IPS DF 6.9 (cell line): ENCODE data around the gene SRGAP2B.
"Not testable (repeated sequence)": the region's sequence is repeated elsewhere in the genome, so short reads cannot be mapped to it uniquely, and the experiment has no call there.

ENCODE experiments used
- DNase-seq: peaks from one replicate; pipeline ENCODE4 v3.0.0-alpha.2; 2013; ENCODE audit warnings: low read depth, low spot score
- H3K27ac ChIP-seq: one replicate; pipeline ENCODE4 v1.5.1; 2013; ENCODE audit warnings: low read length, control low read depth
- H3K27me3 ChIP-seq: 2 replicates; pipeline ENCODE4 v1.6.1; 2013; ENCODE audit warnings: mild to moderate bottlenecking, low read length; ENCODE audit not compliant: control insufficient read depth, insufficient read depth
- H3K36me3 ChIP-seq: 2 replicates; pipeline ENCODE4 v1.6.1; 2013; ENCODE audit warnings: low read length; ENCODE audit not compliant: control insufficient read depth, insufficient read depth
- H3K4me1 ChIP-seq: 2 replicates; pipeline ENCODE4 v1.6.1; 2013; ENCODE audit warnings: low read length; ENCODE audit not compliant: control insufficient read depth, insufficient read depth
- H3K4me3 ChIP-seq: 2 replicates; pipeline ENCODE4 v1.5.1; 2013; ENCODE audit warnings: mild to moderate bottlenecking, low read length
- H3K9me3 ChIP-seq: 2 replicates; pipeline ENCODE4 v1.6.1; 2013; ENCODE audit warnings: low read length, inconsistent platforms; ENCODE audit not compliant: control insufficient read depth, insufficient read depth
- WGBS: extraction: QIAGEN DNeasy Blood & Tissue Kit; methylation state at CpG from one replicate; pipeline ENCODE4 v1.1.7; 2013; ENCODE audit warnings: mixed read lengths, missing lambda C conversion rate; ENCODE audit not compliant: insufficient read length, insufficient coverage; 5-methylcytosine and 5-hydroxymethylcytosine counted together

SRGAP2B gene

DNA sequence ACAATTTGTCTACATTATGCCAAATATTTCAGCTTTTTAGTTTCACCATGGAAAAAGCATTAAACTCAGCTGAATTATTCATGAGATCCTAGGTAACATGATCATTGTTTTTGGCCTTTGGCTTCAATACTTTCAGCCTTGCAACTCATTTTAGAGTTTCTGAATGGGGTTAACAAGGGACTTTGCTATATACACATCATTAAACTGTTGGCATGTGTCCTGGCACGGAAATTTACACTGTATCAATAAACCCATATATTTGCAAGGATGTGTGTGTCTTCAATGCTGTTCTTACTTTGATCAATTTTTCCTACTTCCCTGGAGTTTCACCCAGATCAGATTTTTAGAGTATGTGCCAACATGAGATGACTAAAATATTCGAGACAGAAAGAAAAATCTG is 61.6 kb downstream of the SRGAP2B start:
- H3K9me3 ChIP-seq, H3K27ac ChIP-seq, H3K4me1 ChIP-seq, H3K36me3 ChIP-seq, H3K27me3 ChIP-seq, DNase-seq, H3K4me3 ChIP-seq: not testable (repeated sequence)
- WGBS: no CpG with 5 or more reads among the region's 2 CpGs

- WGBS: no CpG with 5 or more reads among the region's 4 CpGs
- not testable (repeated sequence) for H3K4me1 ChIP-seq, H3K36me3 ChIP-seq, H3K9me3 ChIP-seq, H3K4me3 ChIP-seq, H3K27ac ChIP-seq, DNase-seq, H3K27me3 ChIP-seq
Measured at GRCh38 chr1:145027251-145027650, 67.9 kb downstream of the SRGAP2B start.

DNA sequence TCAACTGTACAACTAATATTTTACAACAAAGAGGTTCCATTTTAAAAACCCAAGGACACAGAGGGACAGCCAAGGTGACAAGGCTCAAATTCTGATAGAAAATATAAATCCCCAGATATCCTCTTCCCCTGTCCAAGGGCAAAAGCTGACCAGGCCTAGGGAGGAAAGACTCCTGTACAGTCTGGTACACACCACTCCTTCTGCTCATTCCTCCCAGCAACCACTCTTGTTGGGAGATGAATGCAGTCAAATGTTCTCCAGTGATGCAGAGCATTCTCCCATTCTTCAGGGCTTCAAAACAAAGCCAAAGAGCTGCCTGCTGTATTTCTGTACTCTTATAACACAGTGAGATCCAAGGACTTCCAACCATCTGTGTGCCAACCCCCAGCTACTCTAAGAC is 69.8 kb downstream of the SRGAP2B start:
- DNase-seq, H3K9me3 ChIP-seq, H3K27ac ChIP-seq, H3K4me3 ChIP-seq, H3K4me1 ChIP-seq, H3K36me3 ChIP-seq, H3K27me3 ChIP-seq: not testable (repeated sequence)

- WGBS: no CpG with 5 or more reads among the region's 2 CpGs
- not testable (repeated sequence) for H3K27me3 ChIP-seq, H3K9me3 ChIP-seq, DNase-seq, H3K4me1 ChIP-seq, H3K36me3 ChIP-seq, H3K27ac ChIP-seq, H3K4me3 ChIP-seq
Measured at GRCh38 chr1:145022259-145022658, 72.9 kb downstream of the SRGAP2B start.

DNA sequence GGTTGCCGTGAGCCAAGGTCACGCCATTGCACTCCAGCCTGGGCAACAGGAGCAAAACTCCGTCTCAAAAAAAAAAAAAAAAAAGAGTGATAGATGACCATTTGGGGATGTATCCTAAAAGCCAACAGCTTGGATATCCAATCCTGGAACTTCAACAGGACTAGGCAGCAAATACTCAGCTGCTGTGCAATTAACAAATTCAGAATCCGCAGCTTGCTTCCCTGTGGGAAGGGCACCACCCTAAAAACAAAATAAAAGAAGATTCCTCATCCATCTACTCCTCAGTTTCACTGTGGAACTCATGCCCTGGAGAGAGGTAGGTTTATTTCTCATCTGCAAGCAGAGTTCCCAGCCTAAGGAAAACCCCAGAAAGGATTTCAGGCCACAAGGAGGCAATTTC is 73.4 kb downstream of the SRGAP2B start:
- DNase-seq, H3K27me3 ChIP-seq, H3K4me3 ChIP-seq, H3K36me3 ChIP-seq, H3K4me1 ChIP-seq, H3K27ac ChIP-seq, H3K9me3 ChIP-seq: not testable (repeated sequence)
- WGBS: no CpG with 5 or more reads among the region's 4 CpGs

DNA sequence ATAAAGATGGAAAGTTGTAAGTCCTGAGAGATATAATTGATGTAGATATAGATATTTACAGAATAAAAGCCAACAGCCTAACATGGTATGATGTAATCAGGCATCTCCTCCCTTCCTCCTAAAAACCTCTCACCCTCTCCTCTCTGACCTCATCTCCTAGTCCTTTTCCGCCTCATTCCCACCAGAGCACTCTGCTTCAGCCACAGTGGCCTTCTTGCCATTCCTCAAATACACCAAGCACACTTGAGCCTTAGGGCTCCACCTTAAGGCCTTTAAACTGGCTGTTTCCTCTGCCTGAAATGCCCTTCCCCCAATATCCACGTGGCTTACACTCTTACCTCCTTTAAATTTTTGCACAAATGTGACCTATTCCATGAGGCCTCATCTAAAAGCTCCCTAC is 75.4 kb downstream of the SRGAP2B start:
- WGBS: no CpG with 5 or more reads among the region's 2 CpGs
- not testable (repeated sequence) for H3K27me3 ChIP-seq, H3K4me3 ChIP-seq, H3K27ac ChIP-seq, DNase-seq, H3K9me3 ChIP-seq, H3K4me1 ChIP-seq, H3K36me3 ChIP-seq

DNA sequence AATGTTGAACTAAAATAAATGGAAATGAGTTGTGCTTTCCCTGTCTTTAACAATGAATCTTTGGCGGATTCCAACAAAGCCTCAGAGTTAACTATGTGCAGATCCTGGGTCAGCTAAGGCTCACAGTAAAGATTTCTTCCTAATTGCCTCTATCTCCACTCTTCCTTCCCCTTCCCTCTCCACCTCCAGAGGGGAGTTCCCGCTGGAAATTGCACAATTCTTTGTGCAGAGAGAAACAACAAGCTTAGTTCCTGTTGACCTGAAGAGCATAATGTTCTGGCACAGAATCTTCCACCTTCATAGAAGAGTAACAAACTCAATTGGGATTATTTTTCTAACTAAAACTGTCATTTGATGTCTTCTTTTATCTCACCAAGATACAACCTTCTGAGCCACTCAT is 77.4 kb downstream of the SRGAP2B start:
- H3K4me1 ChIP-seq, H3K27ac ChIP-seq, DNase-seq, H3K4me3 ChIP-seq, H3K36me3 ChIP-seq, H3K27me3 ChIP-seq, H3K9me3 ChIP-seq: not testable (repeated sequence)
- WGBS: no CpG with 5 or more reads among the region's 2 CpGs

DNA sequence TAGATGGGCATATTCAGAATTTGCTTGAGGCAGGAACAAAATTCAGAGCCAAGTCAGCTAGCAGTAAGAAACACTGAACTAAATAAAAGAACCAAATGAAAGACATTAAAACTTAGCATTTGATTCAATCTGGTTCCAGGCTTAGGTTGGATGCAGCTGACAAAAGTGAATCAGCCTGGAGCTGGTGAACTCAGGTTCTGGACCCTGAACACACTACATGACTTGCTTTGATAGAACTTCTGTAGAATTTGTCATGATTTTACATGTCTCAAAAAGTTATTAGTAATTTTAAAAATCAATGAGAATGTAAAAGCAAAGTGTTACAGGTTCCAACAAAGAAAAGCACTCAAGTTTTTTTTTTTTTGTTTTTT is 78.7 kb downstream of the SRGAP2B start:
- not testable (repeated sequence) for H3K4me1 ChIP-seq, H3K9me3 ChIP-seq, H3K27ac ChIP-seq, H3K27me3 ChIP-seq, DNase-seq, H3K36me3 ChIP-seq, H3K4me3 ChIP-seq

DNA sequence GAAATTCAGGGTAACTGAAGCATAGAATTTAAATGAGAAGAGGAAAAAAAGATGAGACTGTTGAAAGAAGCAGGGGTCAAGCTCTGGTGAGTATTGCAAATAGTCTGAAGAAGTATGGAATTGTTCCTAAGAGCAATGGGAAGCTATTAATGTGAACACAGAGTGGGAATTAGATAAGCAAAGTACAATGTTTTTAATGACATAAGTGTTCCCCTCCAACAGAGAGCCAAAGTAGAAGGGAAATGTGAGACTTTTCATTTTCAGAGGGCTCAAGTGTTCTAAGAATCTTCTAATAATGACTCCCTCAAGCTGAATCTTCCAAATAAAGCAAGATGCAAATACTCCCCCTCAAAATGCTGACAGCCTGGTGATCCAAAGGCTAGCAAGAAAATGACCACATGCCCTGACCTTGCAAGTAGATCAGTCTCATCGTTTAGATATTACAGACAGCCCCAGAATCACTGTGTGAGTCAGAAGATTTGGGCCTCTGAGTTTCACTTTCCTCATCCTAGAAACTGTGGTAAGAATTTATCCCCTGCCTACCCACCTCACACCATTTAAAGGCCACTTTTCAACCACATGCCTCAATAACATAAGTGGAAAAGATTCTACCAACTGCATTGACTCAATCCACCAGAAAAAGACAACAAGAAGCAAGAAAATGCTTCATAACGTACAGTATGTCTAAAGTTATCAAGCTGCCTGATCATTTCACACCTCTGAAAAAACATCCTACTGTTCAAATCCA is 79.2 kb downstream of the SRGAP2B start:
- not testable (repeated sequence) for H3K27ac ChIP-seq, DNase-seq, H3K27me3 ChIP-seq, H3K4me1 ChIP-seq, H3K9me3 ChIP-seq, H3K36me3 ChIP-seq, H3K4me3 ChIP-seq
- no CpG with 5 or more reads among the region's 2 CpGs for WGBS

GRCh38 chr1:145013353-145013752 is 81.8 kb downstream of the SRGAP2B start:
- not testable (repeated sequence) for H3K27ac ChIP-seq, H3K4me1 ChIP-seq, H3K9me3 ChIP-seq, H3K36me3 ChIP-seq, H3K4me3 ChIP-seq, DNase-seq, H3K27me3 ChIP-seq
- no CpG with 5 or more reads among the region's 4 CpGs for WGBS

GRCh38 chr1:145011811-145012210 is 83.3 kb downstream of the SRGAP2B start:
- not testable (repeated sequence) for H3K27ac ChIP-seq, H3K4me3 ChIP-seq, H3K36me3 ChIP-seq, H3K9me3 ChIP-seq, H3K4me1 ChIP-seq, H3K27me3 ChIP-seq, DNase-seq
- no CpG with 5 or more reads among the region's 4 CpGs for WGBS
